NCI-H146 (cell line): Measurements from ENCODE around the gene CLEC17A.
"Not testable (repeated sequence)": the region's sequence is repeated elsewhere in the genome, so short reads cannot be mapped to it uniquely, and the experiment has no call there.

Experiments used
- DNase-seq: peaks from one replicate; lab custom pipeline; 2025; lab: John Stamatoyannopoulos, UW

Gene CLEC17A, protein sequence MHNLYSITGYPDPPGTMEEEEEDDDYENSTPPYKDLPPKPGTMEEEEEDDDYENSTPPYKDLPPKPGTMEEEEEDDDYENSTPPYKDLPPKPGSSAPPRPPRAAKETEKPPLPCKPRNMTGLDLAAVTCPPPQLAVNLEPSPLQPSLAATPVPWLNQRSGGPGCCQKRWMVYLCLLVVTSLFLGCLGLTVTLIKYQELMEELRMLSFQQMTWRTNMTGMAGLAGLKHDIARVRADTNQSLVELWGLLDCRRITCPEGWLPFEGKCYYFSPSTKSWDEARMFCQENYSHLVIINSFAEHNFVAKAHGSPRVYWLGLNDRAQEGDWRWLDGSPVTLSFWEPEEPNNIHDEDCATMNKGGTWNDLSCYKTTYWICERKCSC

GRCh38 chr19:14582894-14583340 lies at the start of gene CLEC17A:
CLEC17A (plus strand) TSS chr19:14583084; CDS start chr19:14583161, 77 bp downstream.
- no peak for DNase-seq

- no peak for DNase-seq
Observed at GRCh38 chr19:14533450-14533849, 49.4 kb upstream of the CLEC17A start.

DNA sequence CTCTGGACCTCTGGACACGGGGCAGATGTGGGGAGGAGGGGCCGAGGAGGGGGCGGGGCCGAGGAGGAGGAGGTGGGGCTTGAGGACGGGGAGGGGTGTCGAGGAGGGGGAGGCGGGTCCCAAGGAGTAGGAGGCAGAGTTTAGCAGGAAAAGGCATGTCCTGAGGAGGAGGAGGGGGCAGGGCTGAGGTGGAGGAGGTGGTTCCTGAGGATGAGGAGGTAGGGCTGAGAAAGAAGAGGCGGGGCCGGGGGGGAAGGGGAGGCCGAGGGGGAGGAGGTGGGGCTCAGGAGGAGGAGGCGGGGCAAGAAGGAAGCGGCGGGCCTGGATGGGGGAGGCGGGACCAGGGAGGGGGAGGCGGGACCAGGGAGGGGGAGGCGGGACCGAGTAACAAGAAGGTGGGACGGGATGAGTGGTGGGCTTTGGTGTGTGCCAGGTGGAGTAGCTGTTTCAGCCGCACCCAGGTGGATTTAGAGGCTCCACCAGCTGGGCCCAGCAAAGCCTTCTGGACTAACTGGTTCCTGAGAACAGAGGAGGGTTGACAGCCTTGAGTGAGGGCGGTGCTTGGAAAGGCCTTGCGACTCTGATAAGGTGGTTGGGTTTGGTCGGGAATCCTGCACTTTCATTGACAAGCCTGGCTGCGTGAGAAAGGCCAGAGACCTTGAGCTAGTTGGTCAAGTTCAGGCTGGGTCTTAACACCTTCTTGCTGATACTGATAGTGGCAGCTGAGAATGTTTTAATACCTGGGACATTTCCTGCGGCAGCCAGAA lies 45.8 kb upstream of the CLEC17A start:
- peak; percentile 51 for DNase-seq

DNA sequence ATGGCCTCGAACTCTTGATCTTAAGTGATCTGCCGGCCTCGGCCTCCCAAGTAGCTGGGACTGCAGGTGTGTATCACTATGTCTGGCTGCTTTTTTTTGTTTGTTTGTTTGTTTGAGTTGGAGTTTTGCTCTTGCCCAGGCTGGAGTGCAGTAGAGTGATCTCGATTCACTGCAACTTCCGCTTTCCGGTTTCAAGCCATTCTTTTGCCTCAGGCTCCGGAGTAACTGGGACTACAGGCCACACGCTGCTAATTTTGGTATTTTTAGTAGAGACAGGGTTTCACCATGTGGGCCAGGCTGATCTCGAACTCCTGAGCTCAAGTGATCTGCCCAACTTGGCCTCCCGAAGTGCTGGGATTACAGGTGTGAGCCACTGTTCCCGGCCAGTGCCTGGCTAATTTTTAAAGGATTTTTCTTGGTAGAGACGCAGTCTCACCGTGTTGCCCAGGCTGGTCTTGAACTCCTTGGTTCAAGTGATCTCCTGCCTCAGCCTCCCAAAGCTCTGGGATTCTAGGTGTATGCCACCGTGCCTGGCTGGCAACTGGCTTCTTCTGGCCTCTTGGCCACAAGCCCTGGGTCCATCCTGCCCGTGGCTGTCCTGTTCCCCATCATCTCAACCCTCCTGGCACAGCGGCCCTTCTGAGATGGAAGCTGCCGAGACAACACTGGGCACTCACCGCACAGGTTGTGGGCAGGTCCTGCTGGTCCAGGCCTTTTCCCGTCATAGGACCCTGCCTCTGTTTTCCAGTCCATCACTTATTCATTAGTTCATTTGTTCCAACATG lies 42.0 kb upstream of the CLEC17A start:
- DNase-seq = no peak

DNA sequence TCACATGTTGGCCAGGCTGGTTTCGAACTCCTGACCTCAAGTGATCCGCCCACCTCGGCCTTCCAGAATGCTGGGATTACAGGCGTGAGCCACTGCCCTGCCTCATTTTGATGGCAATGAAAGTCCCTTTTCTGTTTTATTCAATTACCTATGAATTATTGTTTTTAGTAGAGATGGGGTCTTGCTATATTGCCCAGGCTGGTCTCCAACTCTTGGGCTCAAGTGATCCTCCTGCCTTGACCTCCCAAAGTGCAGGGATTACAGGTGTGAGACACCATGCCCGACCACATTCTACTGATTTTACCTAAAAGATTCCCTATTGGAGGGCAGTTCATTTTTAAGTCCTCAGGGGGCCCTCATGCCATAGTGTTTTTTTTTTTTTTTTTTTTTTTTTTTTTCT lies 40.9 kb upstream of the CLEC17A start:
- DNase-seq = not testable (repeated sequence)

DNA sequence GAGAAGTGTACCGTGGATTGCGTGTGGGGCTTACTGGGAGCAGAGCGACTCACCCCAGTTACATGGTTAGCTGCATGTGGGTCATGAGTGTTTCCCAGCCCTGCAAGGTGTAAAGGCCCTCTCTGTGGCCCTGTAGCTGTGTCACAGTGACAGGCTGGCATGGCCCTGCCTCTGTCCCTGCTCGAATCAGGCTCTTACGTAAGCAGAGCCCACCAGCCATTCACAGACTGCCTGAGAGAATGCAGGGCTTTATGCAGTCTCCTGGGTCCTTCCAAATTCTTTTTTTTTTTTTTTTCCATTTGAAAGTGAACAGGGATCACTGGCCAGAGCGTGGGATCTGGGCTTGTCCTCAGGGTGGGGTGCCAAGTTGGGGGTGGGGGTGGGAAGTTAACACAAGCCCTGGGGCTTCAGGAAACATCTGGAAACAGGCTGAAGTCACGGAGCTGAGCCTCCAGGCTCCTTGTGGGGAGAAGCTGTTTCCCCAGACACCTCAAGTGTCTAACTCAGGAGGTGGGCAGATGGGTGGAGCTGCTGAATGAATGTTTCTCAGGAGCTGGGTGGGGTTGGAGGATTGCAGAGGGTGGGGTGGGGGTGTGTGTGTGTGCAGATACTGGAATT lies 40.1 kb upstream of the CLEC17A start:
- no peak for DNase-seq

DNA sequence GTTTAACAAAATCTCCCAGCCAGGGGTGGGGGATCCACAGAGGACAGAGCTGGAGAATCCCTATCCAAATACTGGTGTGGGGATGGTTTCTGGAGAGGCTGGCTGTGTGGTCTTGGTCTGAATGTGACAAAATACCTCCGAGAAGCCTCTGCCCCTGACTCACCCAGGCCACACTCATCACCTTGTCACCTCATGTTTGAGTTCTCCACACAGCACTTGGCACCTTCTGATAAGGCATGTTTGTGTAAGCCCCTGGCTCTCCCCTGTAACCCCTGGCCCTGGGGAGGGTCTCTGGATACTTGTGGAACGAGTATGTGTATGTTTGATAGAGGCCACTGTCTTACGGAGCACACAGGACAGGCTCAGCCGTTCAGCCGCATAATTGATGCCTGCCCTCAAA lies 38.8 kb upstream of the CLEC17A start:
- no peak for DNase-seq

DNA sequence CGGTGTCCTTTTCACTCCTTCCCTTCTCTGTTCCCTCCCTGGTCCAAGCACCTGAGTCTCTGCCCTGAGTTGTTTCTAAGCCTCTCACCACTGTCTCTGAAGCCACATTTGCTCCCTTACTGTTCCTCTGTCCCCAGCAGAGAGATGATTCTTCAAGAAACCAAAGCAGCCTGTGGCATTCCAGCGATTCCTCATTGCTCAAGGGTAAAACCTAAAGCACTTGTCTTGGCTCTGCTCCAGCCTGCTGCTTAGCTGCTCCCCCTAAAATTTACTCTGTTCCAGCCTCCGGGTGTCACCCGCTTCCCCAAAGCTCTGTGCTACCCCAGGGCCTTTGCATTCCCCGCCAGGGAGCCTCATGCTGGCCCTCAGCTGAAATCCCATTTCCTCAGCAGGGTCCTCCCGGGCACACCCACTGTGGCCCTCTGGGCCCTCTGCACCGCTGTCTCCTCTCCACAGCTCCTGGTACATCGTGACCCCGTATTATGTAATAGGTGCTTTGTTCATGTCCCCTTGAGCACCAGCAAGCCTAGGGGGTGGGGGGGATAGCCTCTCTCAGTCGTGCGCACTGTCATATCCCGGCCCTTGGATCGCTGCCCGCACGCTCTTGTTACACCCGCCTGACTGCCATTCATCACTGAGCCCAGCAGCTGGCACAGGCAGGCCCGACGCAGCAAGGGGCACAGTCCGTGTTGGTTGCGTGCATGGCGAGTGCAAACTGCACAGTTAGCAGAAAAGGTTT lies 37.7 kb upstream of the CLEC17A start:
- no peak for DNase-seq

GRCh38 chr19:14545716-14546082 lies 37.2 kb upstream of the CLEC17A start:
- no peak for DNase-seq

DNA sequence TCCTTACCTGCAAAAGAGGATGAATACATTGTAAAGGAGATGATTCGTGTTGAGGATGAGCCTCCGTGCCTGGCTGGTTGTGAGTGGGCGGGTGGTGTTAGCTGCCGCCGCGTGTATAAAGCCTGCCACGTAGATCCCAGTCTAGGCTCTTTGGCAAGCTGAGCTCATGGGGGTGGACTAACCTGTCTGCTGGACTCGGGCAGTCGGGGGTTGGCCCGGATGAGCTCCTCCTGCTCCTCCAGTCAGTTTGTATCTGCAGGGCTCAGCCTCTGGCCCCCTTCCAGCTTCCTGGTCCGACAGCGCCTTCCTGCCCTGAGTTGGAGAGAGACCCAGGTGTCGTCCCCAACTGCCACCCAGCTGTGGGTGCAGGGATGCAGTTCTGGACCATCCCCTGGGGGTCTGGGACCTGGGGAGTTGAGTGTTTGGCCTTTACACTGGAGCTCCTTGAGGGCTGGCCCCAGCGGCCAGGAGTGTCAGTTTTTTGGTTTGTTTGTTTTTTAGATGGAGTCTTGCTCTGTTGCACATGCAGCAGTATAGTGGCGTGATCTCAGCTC lies 32.6 kb upstream of the CLEC17A start:
- no peak for DNase-seq

- DNase-seq = not testable (repeated sequence)
Observed at GRCh38 chr19:14551134-14552005, 31.5 kb upstream of the CLEC17A start.

GRCh38 chr19:14552006-14552360 lies 30.9 kb upstream of the CLEC17A start:
- DNase-seq = not testable (repeated sequence)

GRCh38 chr19:14553042-14553938 lies 29.6 kb upstream of the CLEC17A start:
- DNase-seq = no peak

- no peak for DNase-seq
Observed at GRCh38 chr19:14553939-14554243, 29.0 kb upstream of the CLEC17A start.

GRCh38 chr19:14554382-14554812 lies 28.5 kb upstream of the CLEC17A start:
- no peak for DNase-seq

DNA sequence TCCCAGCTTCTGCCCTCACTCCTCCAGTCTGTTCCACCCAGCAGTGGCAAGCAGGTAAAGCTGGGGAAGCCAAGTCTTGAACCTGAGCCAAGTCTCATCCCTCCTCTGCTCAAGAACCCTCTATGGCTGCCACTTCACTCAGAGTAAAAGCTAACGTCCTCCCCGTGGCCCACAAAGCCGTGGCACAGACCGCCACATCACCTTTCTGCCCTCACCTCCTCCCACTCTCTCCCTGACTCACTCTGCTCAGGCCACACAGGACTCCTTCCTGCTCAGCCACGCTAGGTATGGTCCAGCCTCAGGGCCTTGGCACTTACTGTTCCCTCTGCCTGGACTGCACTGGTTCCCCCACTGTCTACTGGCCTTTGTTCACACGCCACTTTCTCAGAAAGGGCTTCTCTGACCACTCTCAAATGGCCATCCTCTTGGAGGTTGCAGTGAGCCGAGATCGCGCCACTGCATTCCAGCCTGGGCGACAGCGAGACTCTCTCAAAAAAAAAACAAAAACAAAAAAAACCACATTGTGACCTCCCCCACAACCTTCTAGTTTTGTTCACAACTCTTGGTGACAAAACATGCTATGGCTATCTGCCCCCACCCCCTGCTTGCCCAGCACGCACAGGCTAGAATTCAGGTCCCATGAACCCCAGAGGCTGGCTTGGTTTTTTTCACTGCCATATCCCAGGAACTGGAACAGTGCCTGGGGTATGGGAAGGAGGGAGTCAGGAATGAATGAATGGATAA lies 26.8 kb upstream of the CLEC17A start:
- DNase-seq = no peak

DNA sequence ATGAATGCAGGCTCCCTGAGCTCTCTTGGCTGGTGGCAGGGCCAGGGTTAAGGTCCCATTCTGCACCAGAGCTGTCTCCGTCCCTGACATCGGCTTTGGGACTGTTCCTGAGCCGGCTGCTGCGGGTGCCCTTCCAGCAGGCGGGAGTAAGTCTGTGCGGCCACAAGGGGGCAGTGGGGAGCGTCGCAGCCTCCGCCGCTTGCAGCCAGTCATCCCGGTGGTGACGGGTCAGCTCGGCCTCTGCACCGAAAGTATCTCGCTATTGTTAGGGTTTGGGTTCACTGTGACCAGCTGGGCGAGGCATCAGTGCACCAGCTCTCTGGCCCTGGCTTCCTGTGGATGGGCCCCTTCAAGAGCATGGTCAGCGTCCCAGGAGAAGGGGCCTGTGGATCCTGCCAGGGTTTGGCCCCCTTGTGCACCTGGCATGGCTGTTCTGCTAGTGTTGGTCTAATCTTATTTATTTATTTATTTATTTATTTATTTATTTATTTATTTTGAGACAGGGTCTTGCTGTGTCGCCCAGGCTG lies 26.2 kb upstream of the CLEC17A start:
- peak; percentile 67 for DNase-seq

DNA sequence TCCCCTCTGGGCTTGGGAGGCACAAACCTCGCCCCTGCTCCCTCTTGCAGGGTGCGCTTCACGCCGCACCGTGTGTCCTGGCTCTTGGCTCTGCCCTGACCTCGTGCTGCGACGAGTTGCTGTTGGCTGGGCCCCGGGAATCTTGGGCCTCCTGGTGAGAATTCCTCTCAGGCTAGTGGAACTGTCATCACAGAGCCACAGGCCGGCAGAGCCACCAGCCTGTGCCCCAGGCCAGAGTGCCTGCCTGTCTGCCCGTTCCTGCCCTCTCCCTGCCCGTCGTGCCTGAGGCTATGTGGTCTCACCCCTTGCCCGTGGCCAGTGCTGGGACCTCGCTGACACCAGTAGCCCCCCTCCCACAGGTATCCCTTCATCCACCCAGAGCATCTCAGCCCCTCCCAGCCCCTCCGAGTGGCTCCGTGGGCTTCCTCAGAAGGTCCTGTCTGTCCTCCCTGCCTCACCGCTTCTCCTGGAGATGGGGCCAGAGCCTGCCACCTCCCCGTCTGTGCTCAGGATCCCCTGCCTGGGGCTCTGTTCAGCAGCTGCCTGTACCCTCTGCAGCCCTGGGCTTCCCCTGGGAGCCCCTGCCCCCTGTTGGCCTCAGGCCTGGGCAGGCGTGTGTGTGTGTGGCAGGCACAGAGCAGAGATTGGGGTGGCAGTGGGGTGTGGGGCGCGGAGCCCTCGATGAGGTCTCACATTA lies 24.4 kb upstream of the CLEC17A start:
- no peak for DNase-seq
